H9 (cell line): Measurements from ENCODE around the gene TMOD1. TPM values are rescaled to one million over a fixed set of nuclear protein-coding genes. Genes with fewer than 3 reads are reported as not detected.
A peak's percentile ranks its signal among the peaks of the same experiment; 100 is the strongest.
"Not testable (repeated sequence)": the region's sequence is repeated elsewhere in the genome, so short reads cannot be mapped to it uniquely, and the experiment has no call there.

Experiments used
- DNase-seq: peaks from one replicate; pipeline ENCODE4 v3.0.0-alpha.2; 2017
- H2AFZ ChIP-seq: one replicate; pipeline ENCODE4 v1.6.1; 2013; ENCODE audit warnings: mild to moderate bottlenecking, low read length, control low read depth, moderate library complexity
- H2AK5ac ChIP-seq: 2 replicates; pipeline ENCODE4 v1.6.1; 2013; ENCODE audit warnings: low read length, control low read depth, mixed read lengths; ENCODE audit not compliant: insufficient read length
- H2BK120ac ChIP-seq: one replicate; pipeline ENCODE4 v1.6.1; 2013; ENCODE audit warnings: low read depth, mild to moderate bottlenecking, low read length, control low read depth, inconsistent platforms; ENCODE audit not compliant: poor library complexity, severe bottlenecking
- H2BK12ac ChIP-seq: 2 replicates; pipeline ENCODE4 v1.6.1; 2013; ENCODE audit warnings: low read length, control low read depth, mixed read lengths, low read depth; ENCODE audit not compliant: insufficient read length
- H2BK15ac ChIP-seq: 2 replicates; pipeline ENCODE4 v1.6.1; 2013; ENCODE audit warnings: low read depth, low read length, control low read depth
- H2BK20ac ChIP-seq: one replicate; pipeline ENCODE4 v1.6.1; 2013; ENCODE audit warnings: low read depth, mild to moderate bottlenecking, low read length, control low read depth, inconsistent platforms; ENCODE audit not compliant: poor library complexity, severe bottlenecking
- H2BK5ac ChIP-seq: 2 replicates; pipeline ENCODE4 v1.6.1; 2013; ENCODE audit warnings: low read length, control low read depth, mixed read lengths; ENCODE audit not compliant: insufficient read length
- H3K14ac ChIP-seq: 2 replicates; pipeline ENCODE4 v1.6.1; 2013; ENCODE audit warnings: low read length, control low read depth; ENCODE audit not compliant: insufficient read depth
- H3K18ac ChIP-seq: 2 replicates; pipeline ENCODE4 v1.6.1; 2013; ENCODE audit warnings: low read depth, mild to moderate bottlenecking, mixed read lengths, low read length, control low read depth; ENCODE audit not compliant: insufficient read length
- H3K23ac ChIP-seq: 2 replicates; pipeline ENCODE4 v1.6.1; 2013; ENCODE audit warnings: low read length, control low read depth, mixed read lengths, low read depth; ENCODE audit not compliant: insufficient read length
- H3K23me2 ChIP-seq: 2 replicates; pipeline ENCODE4 v1.6.1; 2013; ENCODE audit warnings: low read depth, mild to moderate bottlenecking, mixed read lengths, low read length, control low read depth; ENCODE audit not compliant: insufficient read length, poor library complexity, severe bottlenecking
- H3K27ac ChIP-seq: 2 replicates; pipeline ENCODE4 v1.5.1; 2013; ENCODE audit warnings: low read length, control low read depth, mixed read lengths, low read depth; ENCODE audit not compliant: insufficient read length
- H3K27me3 ChIP-seq: 2 replicates; pipeline ENCODE4 v1.6.1; 2013; ENCODE audit warnings: low read length, control low read depth, inconsistent platforms; ENCODE audit not compliant: insufficient read depth
- H3K4ac ChIP-seq: 2 replicates; pipeline ENCODE4 v1.6.1; 2013; ENCODE audit warnings: low read depth, mild to moderate bottlenecking, control low read depth, inconsistent platforms, low read length, moderate library complexity
- H3K4me1 ChIP-seq: 2 replicates; pipeline ENCODE4 v1.6.1; 2013; ENCODE audit warnings: low read length, control low read depth, inconsistent platforms; ENCODE audit not compliant: insufficient read depth
- H3K4me2 ChIP-seq: 2 replicates; pipeline ENCODE4 v1.6.1; 2013; ENCODE audit warnings: low read length, control low read depth, mixed read lengths; ENCODE audit not compliant: insufficient read length, insufficient read depth
- H3K56ac ChIP-seq: 2 replicates; pipeline ENCODE4 v1.6.1; 2013; ENCODE audit warnings: low read depth, mild to moderate bottlenecking, mixed read lengths, low read length, control low read depth; ENCODE audit not compliant: insufficient read length
- H3K79me1 ChIP-seq: 2 replicates; pipeline ENCODE4 v1.6.1; 2013; ENCODE audit warnings: low read depth, mild to moderate bottlenecking, moderate library complexity, low read length, control low read depth, inconsistent platforms; ENCODE audit not compliant: insufficient read depth, poor library complexity, severe bottlenecking
- H3K79me2 ChIP-seq: 2 replicates; pipeline ENCODE4 v1.6.1; 2013; ENCODE audit warnings: low read length, control low read depth, inconsistent platforms; ENCODE audit not compliant: insufficient read depth
- H3K9ac ChIP-seq: 2 replicates; pipeline ENCODE4 v1.6.1; 2013; ENCODE audit warnings: low read length, control low read depth, mixed read lengths; ENCODE audit not compliant: insufficient read length; ENCODE audit errors: extremely low read depth
- H3K9me3 ChIP-seq: one replicate; pipeline ENCODE4 v1.6.1; 2013; ENCODE audit warnings: low read depth, low read length, inconsistent platforms; ENCODE audit not compliant: control insufficient read depth
- H3T11ph ChIP-seq: one replicate; pipeline ENCODE4 v1.6.1; 2013; ENCODE audit warnings: mild to moderate bottlenecking, low read length, control low read depth, inconsistent platforms
- H4K20me1 ChIP-seq: one replicate; pipeline ENCODE4 v1.6.1; 2013; ENCODE audit not compliant: control insufficient read depth, insufficient read length, insufficient read depth
- H4K5ac ChIP-seq: 2 replicates; pipeline ENCODE4 v1.6.1; 2013; ENCODE audit warnings: low read depth, mild to moderate bottlenecking, mixed read lengths, low read length, control low read depth; ENCODE audit not compliant: insufficient read length
- H4K8ac ChIP-seq: replicated peaks from 2 replicates; pipeline ENCODE4 v1.6.1; 2013; ENCODE audit warnings: low read length, control low read depth, mixed read lengths, low read depth; ENCODE audit not compliant: insufficient read length
- H4K91ac ChIP-seq: 2 replicates; pipeline ENCODE4 v1.6.1; 2013; ENCODE audit warnings: low read depth, mild to moderate bottlenecking, moderate library complexity, mixed read lengths, low read length, control low read depth; ENCODE audit not compliant: insufficient read length
- H3K27ac Mint-ChIP-seq, 3 experiments: 2 replicates in 2 of 3; 3 replicates in 1 of 3; pipeline ENCODE4 v1.8.0; 2020 to 2021; ENCODE audit warnings: mixed read lengths in 3 of 3, mild to moderate bottlenecking in 1 of 3, moderate library complexity in 1 of 3
- H3K27me3 Mint-ChIP-seq: 2 replicates; pipeline ENCODE4 v1.8.0; 2021; ENCODE audit warnings: low read depth, mild to moderate bottlenecking, moderate library complexity, mixed read lengths
- H3K36me3 Mint-ChIP-seq, 3 experiments: 2 replicates in 2 of 3; 3 replicates in 1 of 3; pipeline ENCODE4 v1.8.0; 2020 to 2021; ENCODE audit warnings: low read depth in 3 of 3, mixed read lengths in 3 of 3; ENCODE audit not compliant: insufficient read depth in 1 of 3
- H3K4me1 Mint-ChIP-seq, 2 experiments: 2 replicates each; pipeline ENCODE4 v1.8.0; 2020; ENCODE audit warnings: mixed read lengths in 2 of 2
- H3K4me3 Mint-ChIP-seq, 2 experiments: 2 replicates in 1 of 2; 3 replicates in 1 of 2; pipeline ENCODE4 v1.8.0; 2020 to 2021; ENCODE audit warnings: mild to moderate bottlenecking in 2 of 2, mixed read lengths in 2 of 2, moderate library complexity in 1 of 2
- H3K9me3 Mint-ChIP-seq, 2 experiments: 2 replicates in 1 of 2; 3 replicates in 1 of 2; pipeline ENCODE4 v1.8.0; 2020; ENCODE audit warnings: mild to moderate bottlenecking in 2 of 2, mixed read lengths in 2 of 2, moderate library complexity in 1 of 2
- WGBS: extraction: QIAGEN DNeasy Blood & Tissue Kit; methylation state at CpG from one replicate; pipeline ENCODE4 v1.1.7; 2013; ENCODE audit warnings: missing lambda C conversion rate, low lambda C conversion rate, mixed read lengths; ENCODE audit not compliant: insufficient read length; ENCODE audit errors: extremely low coverage; 5-methylcytosine and 5-hydroxymethylcytosine counted together
- total RNA-seq: library from RNA; stranded (reverse); gene quantifications from 2 replicates; pipeline ENCODE4 v1.2.1, GENCODE V29; 2021

The TMOD1 gene
- total RNA-seq, 1 experiment from 2014 or later: 0.98 TPM

DNA sequence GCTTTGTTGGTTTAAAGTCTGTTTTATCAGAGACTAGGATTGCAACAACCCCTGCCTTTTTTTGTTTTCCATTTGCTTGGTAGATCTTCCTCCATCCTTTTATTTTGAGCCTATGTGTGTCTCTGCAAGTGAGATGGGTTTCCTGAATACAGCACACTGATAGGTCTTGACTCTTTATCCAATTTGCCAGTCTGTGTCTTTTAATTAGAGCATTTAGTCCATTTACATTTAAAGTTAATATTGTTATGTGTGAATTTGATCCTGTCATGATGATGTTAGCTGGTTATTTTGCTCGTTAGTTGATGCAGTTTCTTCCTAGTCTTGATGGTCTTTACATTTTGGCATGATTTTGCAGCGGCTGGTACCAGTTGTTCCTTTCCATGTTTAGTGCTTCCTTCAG is 83.3 kb downstream of the TMOD1 start:
- not testable (repeated sequence) for H3K56ac ChIP-seq, H2BK5ac ChIP-seq, H3K9me3 ChIP-seq, H2AK5ac ChIP-seq, H2BK15ac ChIP-seq, H3K27ac Mint-ChIP-seq, H3K23ac ChIP-seq, H3K79me1 ChIP-seq, H4K91ac ChIP-seq, H3K27me3 Mint-ChIP-seq, H3K27me3 ChIP-seq, H3T11ph ChIP-seq, H3K14ac ChIP-seq, H3K4me3 Mint-ChIP-seq, H3K4me2 ChIP-seq, H3K4me1 Mint-ChIP-seq, H2BK20ac ChIP-seq, H2BK120ac ChIP-seq, H4K20me1 ChIP-seq, H4K8ac ChIP-seq, H2BK12ac ChIP-seq, H3K18ac ChIP-seq, H3K4me1 ChIP-seq, H2AFZ ChIP-seq, DNase-seq, H3K23me2 ChIP-seq, H3K9ac ChIP-seq, H3K79me2 ChIP-seq, H4K5ac ChIP-seq, H3K4ac ChIP-seq, H3K27ac ChIP-seq
- peaks cover 0 to 13% (median 9%) of the 10 kb centered on the region in 3 experiments; a peak in 4 of 7 replicates for H3K36me3 Mint-ChIP-seq
- peaks cover 5 to 11% of the 10 kb centered on the region in 2 experiments; a peak in 4 of 5 replicates for H3K9me3 Mint-ChIP-seq
- no CpG with 5 or more reads among the region's 2 CpGs for WGBS

GRCh38 chr9:97586909-97587308 is 85.4 kb downstream of the TMOD1 start:
- not testable (repeated sequence) for H4K91ac ChIP-seq, H3K4me1 ChIP-seq, H3K23me2 ChIP-seq, H3K27me3 Mint-ChIP-seq, H2AFZ ChIP-seq, H3K18ac ChIP-seq, H3K56ac ChIP-seq, H3K4me2 ChIP-seq, H2BK20ac ChIP-seq, H3K9me3 ChIP-seq, H3K27me3 ChIP-seq, H3K4me1 Mint-ChIP-seq, H3K27ac ChIP-seq, H3K14ac ChIP-seq, H3T11ph ChIP-seq, H4K20me1 ChIP-seq, H3K4ac ChIP-seq, H4K5ac ChIP-seq, H3K23ac ChIP-seq, H2BK12ac ChIP-seq, H2BK120ac ChIP-seq, H3K79me2 ChIP-seq, H2AK5ac ChIP-seq, H4K8ac ChIP-seq, H3K27ac Mint-ChIP-seq, H3K79me1 ChIP-seq, H2BK5ac ChIP-seq, H2BK15ac ChIP-seq, H3K9ac ChIP-seq, DNase-seq
- no CpG with 5 or more reads among the region's 7 CpGs for WGBS
- Mint-ChIP-seq H3K4me3 (peak overlapping the region; percentile 42 to 62; a peak in 4 of 5 replicates), H3K36me3 (peaks cover 0 to 13% (median 9%) of the 10 kb centered on the region in 3 experiments; a peak in 4 of 7 replicates), H3K9me3 (peaks cover 5 to 11% of the 10 kb centered on the region in 2 experiments; a peak in 4 of 5 replicates)
